ENCODE data around the gene MAD1L1. TPM values are rescaled to one million over a fixed set of nuclear protein-coding genes. Genes with fewer than 3 reads are reported as not detected.

The MAD1L1 gene
- total RNA-seq, 1 experiment from 2014 or later, result 46.7 TPM

DNA sequence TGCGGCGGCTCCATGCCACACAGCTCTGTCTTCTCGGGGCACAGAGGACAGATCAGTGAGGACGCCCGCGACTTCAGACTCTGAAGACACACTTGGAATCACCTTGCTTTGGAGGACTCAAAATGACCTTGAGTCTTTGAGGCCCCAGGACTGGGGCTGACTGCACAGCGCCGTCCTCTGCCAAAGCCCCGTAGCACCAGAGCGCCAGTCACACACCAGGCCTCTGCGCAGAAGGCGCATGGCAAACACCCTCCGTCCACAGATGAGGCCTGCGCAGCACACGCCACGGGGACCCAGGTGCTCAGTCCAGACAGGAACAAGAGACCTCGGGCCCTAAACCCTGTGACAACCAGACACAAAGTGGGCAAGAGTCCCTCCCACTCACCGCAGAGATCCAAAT is 134.7 kb downstream of the MAD1L1 start:
- Histone ChIP-seq H3K4me1 (ENCODE audit: insufficient read depth, low read length, poor library complexity, severe bottlenecking) (peaks cover 3% of the 10 kb centered on the region), H3K27ac (ENCODE audit: low read depth, low read length, poor library complexity, severe bottlenecking) (no peak overlapping the region), H3K9me3 (ENCODE audit: low read depth, low read length, poor library complexity, severe bottlenecking) (no peaks in the 10 kb centered on the region), H3K27me3 (replicated peaks; ENCODE audit: insufficient read depth, low read depth, low read length, poor library complexity) (no peaks in the 10 kb centered on the region), H3K4me3 (ENCODE audit: low read depth, low read length, poor library complexity, severe bottlenecking) (no peak overlapping the region), H3K36me3 (ENCODE audit: insufficient read depth, low read length, poor library complexity, severe bottlenecking) (no peaks in the 10 kb centered on the region)
- TF ChIP-seq CTCF (conservative IDR thresholded peaks at IDR 0.05; ENCODE audit: low read depth, low read length) (no peak), EZH2 (IDR thresholded peaks at IDR 0.05; ENCODE audit: borderline replicate concordance, low read depth, low read length, poor library complexity, severe bottlenecking) (no peak)
- intact Hi-C loops (cut with micrococcal nuclease; ENCODE audit: unreplicated experiment), result no loop called here
- no TSS peak for BruUV-seq (replicated peaks)
- ChIA-PET POLR2A (ENCODE audit: low non-redundant PET) (no interaction called here), CTCF (no interaction called here)
- DNase-seq (ENCODE audit: low spot score), result no peak

- H3K36me3 ChIP-seq (ENCODE audit: insufficient read depth, low read length, poor library complexity, severe bottlenecking), result no peaks in the 10 kb centered on the region
- intact Hi-C loops (cut with micrococcal nuclease; ENCODE audit: unreplicated experiment), result no loop called here
- H3K27ac ChIP-seq (ENCODE audit: low read depth, low read length, poor library complexity, severe bottlenecking), result no peak overlapping the region
- BruUV-seq (replicated peaks), result no TSS peak
- H3K9me3 ChIP-seq (ENCODE audit: low read depth, low read length, poor library complexity, severe bottlenecking), result no peaks in the 10 kb centered on the region
- H3K4me3 ChIP-seq (ENCODE audit: low read depth, low read length, poor library complexity, severe bottlenecking), result no peak overlapping the region
- TF ChIP-seq CTCF (conservative IDR thresholded peaks at IDR 0.05; ENCODE audit: low read depth, low read length), result no peak
- TF ChIP-seq EZH2 (IDR thresholded peaks at IDR 0.05; ENCODE audit: borderline replicate concordance, low read depth, low read length, poor library complexity, severe bottlenecking), result no peak
- DNase-seq (ENCODE audit: low spot score), result no peak
- ChIA-PET POLR2A (ENCODE audit: low non-redundant PET) (no interaction called here), CTCF (no interaction called here)
- H3K27me3 ChIP-seq (replicated peaks; ENCODE audit: insufficient read depth, low read depth, low read length, poor library complexity), result no peaks in the 10 kb centered on the region
- H3K4me1 ChIP-seq (ENCODE audit: insufficient read depth, low read length, poor library complexity, severe bottlenecking), result peaks cover 3% of the 10 kb centered on the region
These were observed 135.3 kb downstream of the MAD1L1 start for GRCh38 chr7:2097492-2097891.

DNA sequence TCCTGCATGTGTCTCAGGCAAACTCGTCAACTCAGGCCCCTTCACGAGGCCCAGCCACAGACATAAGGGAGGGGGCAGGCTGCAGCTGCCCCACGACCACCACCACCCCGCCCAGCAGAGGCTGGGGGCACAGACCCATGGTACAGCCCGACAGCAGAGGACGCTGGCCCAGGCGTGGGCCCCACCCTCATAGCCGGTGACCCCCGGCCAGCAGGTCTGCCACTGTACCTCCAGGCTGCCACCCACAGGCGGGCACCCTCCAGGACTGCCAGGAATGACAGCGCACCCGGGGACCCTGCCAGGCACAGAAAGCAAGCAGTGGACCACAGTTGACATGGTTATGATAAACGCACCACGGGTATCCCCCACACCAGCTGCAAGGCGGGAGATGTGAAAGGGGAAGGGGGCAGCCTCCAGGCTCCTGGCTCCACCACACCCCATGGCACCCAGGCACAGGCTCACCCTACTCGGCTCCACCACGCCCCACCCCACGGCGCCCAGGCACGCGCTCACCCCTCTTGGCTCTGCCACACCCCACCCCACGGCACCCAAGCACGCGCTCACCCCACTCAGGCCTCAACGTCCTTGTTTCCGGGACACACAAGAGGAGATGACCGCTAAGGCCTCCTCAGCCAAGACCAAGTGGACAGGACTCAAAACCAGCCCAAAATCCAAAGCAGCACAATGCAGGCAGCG is 135.9 kb downstream of the MAD1L1 start:
- peaks cover 3% of the 10 kb centered on the region for H3K4me1 ChIP-seq (ENCODE audit: insufficient read depth, low read length, poor library complexity, severe bottlenecking)
- no peak for TF ChIP-seq CTCF (conservative IDR thresholded peaks at IDR 0.05; ENCODE audit: low read depth, low read length)
- intact Hi-C loops (cut with micrococcal nuclease; ENCODE audit: unreplicated experiment), result no loop called here
- ChIA-PET CTCF (no interaction called here), POLR2A (ENCODE audit: low non-redundant PET) (interaction anchor here (0.5 kb wide), 1 partner anchor 66 kb away, joined by 14 read pairs; no protein-coding TSS in a partner anchor)
- no peaks in the 10 kb centered on the region for H3K27me3 ChIP-seq (replicated peaks; ENCODE audit: insufficient read depth, low read depth, low read length, poor library complexity)
- BruUV-seq (replicated peaks), result no TSS peak
- no peak overlapping the region for H3K27ac ChIP-seq (ENCODE audit: low read depth, low read length, poor library complexity, severe bottlenecking)
- H3K9me3 ChIP-seq (ENCODE audit: low read depth, low read length, poor library complexity, severe bottlenecking), result no peaks in the 10 kb centered on the region
- H3K4me3 ChIP-seq (ENCODE audit: low read depth, low read length, poor library complexity, severe bottlenecking), result no peak overlapping the region
- no peaks in the 10 kb centered on the region for H3K36me3 ChIP-seq (ENCODE audit: insufficient read depth, low read length, poor library complexity, severe bottlenecking)
- no peak for DNase-seq (ENCODE audit: low spot score)
